ENCODE measurements around the gene MSL1.
A peak's percentile ranks its signal among the peaks of the same experiment; 100 is the strongest.

Gene MSL1

GRCh38 chr17:40159456-40159855 is 37.7 kb downstream of the MSL1 start:
- DNase-seq (no peak), ATAC-seq (no peak)
- H3K36me3 Mint-ChIP-seq (ENCODE audit: low read depth): peaks cover 39% of the 10 kb centered on the region
- H3K27ac Mint-ChIP-seq: no peak overlapping the region
- no peak overlapping the region for H3K4me3 Mint-ChIP-seq
- H3K27me3 Mint-ChIP-seq: no peaks in the 10 kb centered on the region
- no peaks in the 10 kb centered on the region for H3K9me3 Mint-ChIP-seq
- peaks cover 17% of the 10 kb centered on the region for H3K4me1 Mint-ChIP-seq

- DNase-seq: no peak
- Mint-ChIP-seq H3K27ac (no peak overlapping the region), H3K27me3 (no peaks in the 10 kb centered on the region), H3K36me3 (ENCODE audit: low read depth) (peaks cover 47% of the 10 kb centered on the region), H3K4me3 (no peak overlapping the region), H3K9me3 (no peaks in the 10 kb centered on the region), H3K4me1 (peaks cover 3% of the 10 kb centered on the region)
- ATAC-seq: no peak
Measured at GRCh38 chr17:40167685-40168261, 46.0 kb downstream of the MSL1 start.

GRCh38 chr17:40168262-40168832 is 46.6 kb downstream of the MSL1 start:
- ATAC-seq: peak; percentile 36
- Mint-ChIP-seq H3K27ac (peak overlapping the region; percentile 15), H3K27me3 (no peaks in the 10 kb centered on the region), H3K36me3 (ENCODE audit: low read depth) (peaks cover 43% of the 10 kb centered on the region), H3K4me1 (peaks cover 3% of the 10 kb centered on the region), H3K9me3 (no peaks in the 10 kb centered on the region), H3K4me3 (no peak overlapping the region)
- no peak for DNase-seq

DNA sequence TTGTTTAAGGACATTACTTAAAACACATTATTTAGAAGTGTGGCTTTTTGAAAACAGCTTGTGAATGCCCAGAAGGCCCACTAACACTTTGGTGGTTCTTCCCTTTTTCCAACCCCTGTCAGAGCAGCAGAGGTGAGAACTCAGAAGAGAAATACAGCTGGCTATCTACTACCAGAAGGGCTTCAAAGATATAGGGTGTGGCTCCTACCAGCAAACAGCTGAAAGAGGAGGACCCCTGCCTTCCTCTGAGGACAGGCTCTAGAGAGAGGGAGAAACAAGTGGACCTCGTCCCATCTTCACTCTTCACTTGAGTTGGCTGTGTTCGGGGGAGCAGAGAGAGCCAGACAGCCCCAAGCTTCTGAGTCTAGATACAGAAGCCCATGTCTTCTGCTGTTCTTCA is 48.6 kb downstream of the MSL1 start:
- H3K36me3 Mint-ChIP-seq (ENCODE audit: low read depth): peaks cover 43% of the 10 kb centered on the region
- no peak for DNase-seq

GRCh38 chr17:40171750-40172149 is 50.0 kb downstream of the MSL1 start:
- DNase-seq (no peak), ATAC-seq (no peak)
- H3K36me3 Mint-ChIP-seq (ENCODE audit: low read depth): peaks cover 40% of the 10 kb centered on the region
- H3K27ac Mint-ChIP-seq: no peak overlapping the region
- H3K4me3 Mint-ChIP-seq: no peak overlapping the region
- no peaks in the 10 kb centered on the region for H3K9me3 Mint-ChIP-seq
- H3K4me1 Mint-ChIP-seq: peaks cover 5% of the 10 kb centered on the region
- H3K27me3 Mint-ChIP-seq: no peaks in the 10 kb centered on the region

More for the DNA sequence above, 48.6 kb downstream of the MSL1 start:
- Mint-ChIP-seq H3K4me1 (peaks cover 3% of the 10 kb centered on the region), H3K9me3 (no peaks in the 10 kb centered on the region), H3K27me3 (no peaks in the 10 kb centered on the region), H3K27ac (no peak overlapping the region), H3K4me3 (no peak overlapping the region)
- no peak for ATAC-seq

- H3K9me3 Mint-ChIP-seq: no peaks in the 10 kb centered on the region
- no peaks in the 10 kb centered on the region for H3K27me3 Mint-ChIP-seq
- no peak overlapping the region for H3K27ac Mint-ChIP-seq
- DNase-seq (no peak), ATAC-seq (no peak)
- H3K4me3 Mint-ChIP-seq: no peak overlapping the region
- peaks cover 35% of the 10 kb centered on the region for H3K36me3 Mint-ChIP-seq (ENCODE audit: low read depth)
- H3K4me1 Mint-ChIP-seq: peaks cover 7% of the 10 kb centered on the region
Measured at GRCh38 chr17:40173091-40173777, 51.5 kb downstream of the MSL1 start.

GRCh38 chr17:40173778-40174135 is 52.0 kb downstream of the MSL1 start:
- no peak overlapping the region for H3K27ac Mint-ChIP-seq
- H3K4me1 Mint-ChIP-seq: peaks cover 9% of the 10 kb centered on the region
- peaks cover 30% of the 10 kb centered on the region for H3K36me3 Mint-ChIP-seq (ENCODE audit: low read depth)
- no peaks in the 10 kb centered on the region for H3K9me3 Mint-ChIP-seq
- DNase-seq (no peak), ATAC-seq (no peak)
- no peaks in the 10 kb centered on the region for H3K27me3 Mint-ChIP-seq
- H3K4me3 Mint-ChIP-seq: no peak overlapping the region

GRCh38 chr17:40174514-40174913 is 52.7 kb downstream of the MSL1 start:
- peaks cover 9% of the 10 kb centered on the region for H3K4me1 Mint-ChIP-seq
- peaks cover 24% of the 10 kb centered on the region for H3K36me3 Mint-ChIP-seq (ENCODE audit: low read depth)
- no peak overlapping the region for H3K27ac Mint-ChIP-seq
- DNase-seq (no peak), ATAC-seq (no peak)
- H3K27me3 Mint-ChIP-seq: no peaks in the 10 kb centered on the region
- no peaks in the 10 kb centered on the region for H3K9me3 Mint-ChIP-seq
- H3K4me3 Mint-ChIP-seq: no peak overlapping the region

GRCh38 chr17:40175928-40176753 is 54.4 kb downstream of the MSL1 start:
- DNase-seq (no peak), ATAC-seq (no peak)
- no peak overlapping the region for H3K4me3 Mint-ChIP-seq
- H3K9me3 Mint-ChIP-seq: no peaks in the 10 kb centered on the region
- no peaks in the 10 kb centered on the region for H3K27me3 Mint-ChIP-seq
- H3K36me3 Mint-ChIP-seq (ENCODE audit: low read depth): peaks cover 19% of the 10 kb centered on the region
- H3K27ac Mint-ChIP-seq: no peak overlapping the region
- H3K4me1 Mint-ChIP-seq: peaks cover 10% of the 10 kb centered on the region

- Mint-ChIP-seq H3K27ac (no peak overlapping the region), H3K36me3 (ENCODE audit: low read depth) (peaks cover 19% of the 10 kb centered on the region), H3K4me3 (peak overlapping the region; percentile 39)
Measured at GRCh38 chr17:40176754-40177110, 55.0 kb downstream of the MSL1 start.

DNA sequence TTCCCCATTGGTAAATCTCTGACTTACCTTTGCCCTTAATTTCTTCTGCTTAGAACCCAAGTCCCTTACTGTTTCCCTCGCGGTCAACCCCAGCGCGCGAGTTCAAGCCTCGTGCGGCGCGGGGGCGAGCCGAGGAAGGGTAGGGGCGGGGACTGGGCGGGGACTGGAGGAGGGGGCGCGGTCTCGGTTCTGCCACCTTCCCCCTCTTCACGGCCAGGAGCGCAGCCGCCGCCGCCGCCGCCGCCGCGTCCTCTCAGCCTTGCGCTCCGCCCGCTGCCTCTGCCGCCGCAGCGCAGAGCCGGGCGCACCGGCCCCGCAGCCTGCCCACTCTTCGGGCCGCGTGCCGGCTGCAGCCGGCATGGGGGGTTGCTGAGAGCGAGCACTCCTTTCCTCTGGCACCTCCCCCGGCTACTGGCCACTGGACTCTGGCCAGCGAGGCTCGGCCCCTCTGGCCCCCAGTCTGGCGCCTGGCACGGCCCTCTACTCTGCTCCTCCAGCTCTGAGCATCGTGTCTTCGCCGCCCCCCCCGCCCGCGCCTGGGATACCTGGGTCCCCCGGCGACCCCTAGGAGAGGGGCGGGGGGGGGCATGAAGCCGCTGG is 55.6 kb downstream of the MSL1 start, which contains the start of gene RAPGEFL1:
TSS of gene RAPGEFL1 (plus strand) at position 196 of the 600 bp plus-strand sequence. CDS start at position 588, 392 bp downstream.
- H3K4me1 Mint-ChIP-seq: peaks cover 10% of the 10 kb centered on the region
- H3K27me3 Mint-ChIP-seq: no peaks in the 10 kb centered on the region
- peak within 1 kb of the TSS; percentile 39 for H3K4me3 Mint-ChIP-seq
- peak; percentile 93 for ATAC-seq
- no peaks in the 10 kb centered on the region for H3K9me3 Mint-ChIP-seq
- peaks cover 16% of the 10 kb centered on the region for H3K36me3 Mint-ChIP-seq (ENCODE audit: low read depth)
- peak; percentile 89 for DNase-seq
- no peak within 1 kb of the TSS for H3K27ac Mint-ChIP-seq

More at GRCh38 chr17:40176754-40177110, 55.0 kb downstream of the MSL1 start:
- no peaks in the 10 kb centered on the region for H3K9me3 Mint-ChIP-seq
- ATAC-seq: no peak
- no peak for DNase-seq
- H3K4me1 Mint-ChIP-seq: peaks cover 10% of the 10 kb centered on the region
- H3K27me3 Mint-ChIP-seq: no peaks in the 10 kb centered on the region

DNA sequence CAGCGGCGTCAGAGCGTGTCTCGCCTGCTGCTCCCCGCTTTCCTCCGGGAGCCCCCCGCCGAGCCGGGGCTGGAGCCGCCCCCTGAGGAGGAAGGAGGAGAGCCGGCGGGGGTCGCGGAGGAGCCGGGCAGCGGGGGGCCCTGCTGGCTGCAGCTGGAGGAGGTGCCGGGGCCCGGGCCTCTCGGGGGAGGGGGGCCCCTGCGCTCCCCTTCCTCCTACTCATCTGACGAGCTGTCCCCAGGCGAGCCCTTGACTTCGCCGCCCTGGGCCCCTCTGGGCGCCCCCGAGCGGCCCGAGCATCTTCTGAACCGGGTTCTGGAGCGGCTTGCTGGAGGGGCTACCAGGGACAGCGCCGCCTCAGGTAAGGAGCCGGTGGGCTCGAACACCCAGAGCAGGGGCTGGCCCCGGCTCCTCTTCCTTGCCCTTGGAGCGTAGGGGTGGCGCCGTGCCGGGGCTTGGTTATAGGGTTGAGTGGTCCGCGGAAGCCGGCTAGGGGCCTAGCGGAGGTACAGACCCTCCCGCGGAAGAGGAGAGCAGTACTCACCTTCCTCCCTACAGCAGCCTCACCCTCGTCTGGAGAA is 56.3 kb downstream of the MSL1 start:
- no peak for ATAC-seq
- Mint-ChIP-seq H3K36me3 (ENCODE audit: low read depth) (peaks cover 16% of the 10 kb centered on the region), H3K27me3 (no peaks in the 10 kb centered on the region), H3K4me3 (peak overlapping the region; percentile 26), H3K9me3 (no peaks in the 10 kb centered on the region), H3K4me1 (peaks cover 10% of the 10 kb centered on the region), H3K27ac (no peak overlapping the region)
- no peak for DNase-seq

DNA sequence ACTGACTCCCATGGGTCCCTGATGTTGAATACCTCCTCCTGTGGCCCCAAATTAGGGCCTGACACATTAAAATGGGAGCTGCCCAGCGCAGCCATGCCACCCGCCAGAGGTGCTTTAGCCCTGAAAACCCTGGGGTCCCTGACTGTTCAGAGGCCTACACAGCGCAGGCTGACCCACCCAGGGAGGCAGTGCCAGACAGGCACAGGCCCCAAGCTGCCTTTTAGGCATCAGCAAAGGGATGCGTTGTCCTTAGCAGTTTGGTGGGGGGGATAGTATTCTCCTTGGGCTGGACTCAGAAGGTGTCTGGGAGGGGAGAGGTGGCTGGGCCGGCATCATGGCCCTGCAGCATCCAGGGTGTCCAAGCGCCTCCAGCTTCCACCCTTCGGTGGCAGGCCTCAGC is 56.9 kb downstream of the MSL1 start:
- Mint-ChIP-seq H3K27ac (no peak overlapping the region), H3K9me3 (no peaks in the 10 kb centered on the region), H3K4me1 (peaks cover 10% of the 10 kb centered on the region), H3K4me3 (peak overlapping the region; percentile 26), H3K27me3 (no peaks in the 10 kb centered on the region), H3K36me3 (ENCODE audit: low read depth) (peaks cover 12% of the 10 kb centered on the region)
- DNase-seq: no peak
- no peak for ATAC-seq
